GM23338 (cell line): ENCODE measurements around the gene CRYBA1. TPM values are rescaled to one million over a fixed set of nuclear protein-coding genes. Genes with fewer than 3 reads are reported as not detected.
A peak's percentile ranks its signal among the peaks of the same experiment; 100 is the strongest.

Source experiments
- ATAC-seq: fragments of 200-7000 bp; cut with Tn5 transposase; 3 replicates; pipeline ENCODE4 v1.9.1; 2020
- DNase-seq: peaks from one replicate; pipeline ENCODE4 v3.0.0-alpha.2; 2015; ENCODE audit warnings: low spot score
- H2AFZ ChIP-seq: fragments of 200-600 bp; sonication (generic); 2 replicates; pipeline ENCODE4 v1.8.0; 2016; ENCODE audit warnings: antibody characterized with exemption, mild to moderate bottlenecking, moderate library complexity
- H3F3A ChIP-seq: fragments of 200-600 bp; sonication (generic); replicated peaks from 2 replicates; pipeline ENCODE4 v1.8.0; 2017; ENCODE audit warnings: antibody characterized with exemption, mixed run types, low read depth
- H3K27ac ChIP-seq: fragments of 200-600 bp; sonication (generic); 2 replicates; pipeline ENCODE4 v1.6.1; 2016; ENCODE audit warnings: low read depth
- H3K27me3 ChIP-seq: fragments of 200-600 bp; sonication (generic); 2 replicates; pipeline ENCODE4 v1.8.0; 2016; ENCODE audit warnings: mild to moderate bottlenecking, mixed run types, moderate library complexity; ENCODE audit not compliant: insufficient read depth
- H3K36me3 ChIP-seq: fragments of 200-600 bp; sonication (generic); 2 replicates; pipeline ENCODE4 v1.8.0; 2016; ENCODE audit warnings: mild to moderate bottlenecking; ENCODE audit not compliant: insufficient read depth
- H3K4me1 ChIP-seq: fragments of 200-600 bp; sonication (generic); 2 replicates; pipeline ENCODE4 v1.8.0; 2016; ENCODE audit warnings: mild to moderate bottlenecking, moderate library complexity; ENCODE audit not compliant: insufficient read depth
- H3K4me2 ChIP-seq: fragments of 200-600 bp; sonication (generic); 2 replicates; pipeline ENCODE4 v1.7.1; 2017; ENCODE audit warnings: mixed run types
- H3K4me3 ChIP-seq: fragments of 200-600 bp; sonication (generic); 2 replicates; pipeline ENCODE4 v1.6.1; 2016; ENCODE audit warnings: mixed run types
- H3K79me2 ChIP-seq: fragments of 200-600 bp; sonication (generic); replicated peaks from 2 replicates; pipeline ENCODE4 v1.8.0; 2017; ENCODE audit warnings: mild to moderate bottlenecking; ENCODE audit not compliant: insufficient read depth
- H3K9me2 ChIP-seq: fragments of 200-600 bp; sonication (generic); 2 replicates; pipeline ENCODE4 v1.8.0; 2017; ENCODE audit not compliant: insufficient read depth
- H4K20me1 ChIP-seq: fragments of 200-600 bp; sonication (generic); replicated peaks from 2 replicates; pipeline ENCODE4 v1.8.0; 2017; ENCODE audit warnings: mild to moderate bottlenecking; ENCODE audit not compliant: insufficient read depth
- H3K27ac Mint-ChIP-seq: 2 replicates; pipeline ENCODE4 v1.8.0; 2020; ENCODE audit warnings: inconsistent platforms, mild to moderate bottlenecking, moderate library complexity, mixed read lengths
- H3K27me3 Mint-ChIP-seq: 3 replicates; pipeline ENCODE4 v1.8.0; 2022; ENCODE audit warnings: low read depth, mild to moderate bottlenecking, moderate library complexity, mixed read lengths, inconsistent platforms; ENCODE audit not compliant: insufficient read depth, poor library complexity
- H3K36me3 Mint-ChIP-seq: 3 replicates; pipeline ENCODE4 v1.8.0; 2021; ENCODE audit warnings: low read depth, mild to moderate bottlenecking, inconsistent platforms, moderate library complexity, mixed read lengths
- H3K4me1 Mint-ChIP-seq: 3 replicates; pipeline ENCODE4 v1.8.0; 2020; ENCODE audit warnings: mild to moderate bottlenecking, inconsistent platforms, mixed read lengths
- H3K4me3 Mint-ChIP-seq: 3 replicates; pipeline ENCODE4 v1.8.0; 2021; ENCODE audit warnings: moderate library complexity, mild to moderate bottlenecking, inconsistent platforms, mixed read lengths
- H3K9me3 Mint-ChIP-seq: 3 replicates; pipeline ENCODE4 v1.8.0; 2020; ENCODE audit warnings: moderate library complexity, mild to moderate bottlenecking, inconsistent platforms, mixed read lengths
- CREB1 ChIP-seq: fragments of 250-450 bp; sonication (Bioruptor Pico); IDR thresholded peaks from 2 replicates; pipeline ENCODE4 v1.5.0; 2020; ENCODE audit warnings: low read depth, mild to moderate bottlenecking, moderate library complexity
- CTCF ChIP-seq, 2 experiments: fragments of 200-600 bp in 1 of 2; sonication (generic) in 1 of 2; conservative IDR thresholded peaks; 2 replicates each; pipeline versions ENCODE4 v1.5.1 to v1.6.1; 2016 to 2017; ENCODE audit warnings: antibody characterized with exemption in 2 of 2, low read depth in 2 of 2, mild to moderate bottlenecking in 2 of 2, moderate library complexity in 1 of 2
- ETS1 ChIP-seq: IDR thresholded peaks from 2 replicates; pipeline ENCODE4 v1.6.1; 2016; ENCODE audit warnings: antibody characterized with exemption
- EZH2 ChIP-seq: fragments of 200-600 bp; sonication (generic); IDR thresholded peaks from one replicate; pipeline ENCODE4 v1.8.0; 2017; ENCODE audit warnings: antibody characterized with exemption, mild to moderate bottlenecking, low read depth; ENCODE audit not compliant: unreplicated experiment
- EZH2phosphoT487 ChIP-seq: fragments of 200-600 bp; sonication (generic); IDR thresholded peaks from one replicate; pipeline ENCODE4 v1.8.1; 2018; ENCODE audit warnings: antibody characterized with exemption; ENCODE audit not compliant: unreplicated experiment
- JUNB ChIP-seq: IDR thresholded peaks from one replicate; pipeline ENCODE4 v1.6.1; 2016; ENCODE audit warnings: antibody characterized with exemption; ENCODE audit not compliant: unreplicated experiment
- NANOG ChIP-seq: IDR thresholded peaks from 2 replicates; pipeline ENCODE4 v1.6.1; 2016; ENCODE audit warnings: antibody characterized with exemption, borderline replicate concordance
- POLR2AphosphoS5 ChIP-seq: IDR thresholded peaks from 2 replicates; pipeline ENCODE4 v1.6.1; 2016; ENCODE audit warnings: antibody characterized with exemption, low read depth
- REST ChIP-seq: IDR thresholded peaks from one replicate; pipeline ENCODE4 v1.6.1; 2018; ENCODE audit warnings: antibody characterized with exemption; ENCODE audit not compliant: unreplicated experiment
- STAT1 ChIP-seq: IDR thresholded peaks from one replicate; pipeline ENCODE4 v1.6.1; 2016; ENCODE audit warnings: antibody characterized with exemption; ENCODE audit not compliant: unreplicated experiment
- ZNF114 ChIP-seq: fragments of 250-450 bp; sonication (Bioruptor Pico); IDR thresholded peaks from 2 replicates; pipeline ENCODE4 v1.5.0; 2020; ENCODE audit warnings: mild to moderate bottlenecking, moderate library complexity
- ZNF331 ChIP-seq: fragments of 250-450 bp; sonication (Bioruptor Pico); IDR thresholded peaks from 2 replicates; pipeline ENCODE4 v1.5.0; 2020; ENCODE audit warnings: low read depth, mild to moderate bottlenecking, moderate library complexity
- ZNF462 ChIP-seq: fragments of 250-450 bp; sonication (Bioruptor Pico); IDR thresholded peaks from 2 replicates; pipeline ENCODE4 v1.5.0; 2020; ENCODE audit warnings: mild to moderate bottlenecking, moderate library complexity
- polyA plus RNA-seq: library from polyadenylated mRNA; unstranded; fragments of >200 nt; fragmentation: Nextera tagmentation; extraction: Ambion mirVana; gene quantifications from 2 replicates; pipeline ENCODE4 v1.2.1, GENCODE V29; 2016
- total RNA-seq: library from RNA; depleted of rRNA; stranded (reverse); fragments of >200 nt; shearing (Covaris generic); gene quantifications from 2 replicates; pipeline ENCODE4 v1.2.3, GENCODE V29; 2014

CRYBA1 gene
- total and polyA plus RNA-seq, 2 experiments from 2014 or later = not detected

- Histone ChIP-seq H3K4me3 (peak overlapping the region; percentile 97), H3K27ac (peak overlapping the region; percentile 85), H3K27me3 (no peaks in the 10 kb centered on the region), H3K9me2 (no peaks in the 10 kb centered on the region), H3K4me1 (peaks cover 18% of the 10 kb centered on the region; the same call in 1 of the 2 replicates), H3F3A (no peaks in the 10 kb centered on the region), H3K36me3 (peaks cover 4% of the 10 kb centered on the region; the same call in 1 of the 2 replicates), H3K4me2 (peak overlapping the region; percentile 74), H4K20me1 (peaks cover 19% of the 10 kb centered on the region), H3K79me2 (peaks cover 47% of the 10 kb centered on the region), H2AFZ (peak overlapping the region; percentile 28; the same call in 1 of the 2 replicates)
- Mint-ChIP-seq H3K36me3 (peaks cover 33% of the 10 kb centered on the region), H3K27me3 (peaks cover 10% of the 10 kb centered on the region), H3K4me3 (peak overlapping the region; percentile 100), H3K9me3 (peaks cover 3% of the 10 kb centered on the region), H3K4me1 (peaks cover 19% of the 10 kb centered on the region), H3K27ac (peak overlapping the region; percentile 100)
- no peak for ATAC-seq
- TF ChIP-seq EZH2phosphoT487 = no peak
- no peak for TF ChIP-seq ZNF462
- no peak for TF ChIP-seq CTCF (conservative IDR thresholded peaks at IDR 0.05; ENCODE audit: low read depth in 2 of 2)
- TF ChIP-seq CREB1 (CRISPR knock-in tag) = no peak
- TF ChIP-seq POLR2AphosphoS5 = no peak
- no peak for TF ChIP-seq EZH2
- no peak for TF ChIP-seq REST
- no peak for TF ChIP-seq NANOG
- no peak for TF ChIP-seq STAT1
- no peak for TF ChIP-seq ETS1
- TF ChIP-seq ZNF114 (CRISPR knock-in tag) = no peak
- TF ChIP-seq JUNB = no peak
- TF ChIP-seq ZNF331 = no peak
- DNase-seq = no peak
Observed at GRCh38 chr17:29294580-29294900, 47.9 kb downstream of the CRYBA1 start.
